LoVo (cell line): ENCODE data around the gene BOC.

Experiments used
- DNase-seq: peaks from one replicate; pipeline ENCODE4 v3.0.0-alpha.2; 2016; ENCODE audit warnings: low spot score

The BOC gene

DNA sequence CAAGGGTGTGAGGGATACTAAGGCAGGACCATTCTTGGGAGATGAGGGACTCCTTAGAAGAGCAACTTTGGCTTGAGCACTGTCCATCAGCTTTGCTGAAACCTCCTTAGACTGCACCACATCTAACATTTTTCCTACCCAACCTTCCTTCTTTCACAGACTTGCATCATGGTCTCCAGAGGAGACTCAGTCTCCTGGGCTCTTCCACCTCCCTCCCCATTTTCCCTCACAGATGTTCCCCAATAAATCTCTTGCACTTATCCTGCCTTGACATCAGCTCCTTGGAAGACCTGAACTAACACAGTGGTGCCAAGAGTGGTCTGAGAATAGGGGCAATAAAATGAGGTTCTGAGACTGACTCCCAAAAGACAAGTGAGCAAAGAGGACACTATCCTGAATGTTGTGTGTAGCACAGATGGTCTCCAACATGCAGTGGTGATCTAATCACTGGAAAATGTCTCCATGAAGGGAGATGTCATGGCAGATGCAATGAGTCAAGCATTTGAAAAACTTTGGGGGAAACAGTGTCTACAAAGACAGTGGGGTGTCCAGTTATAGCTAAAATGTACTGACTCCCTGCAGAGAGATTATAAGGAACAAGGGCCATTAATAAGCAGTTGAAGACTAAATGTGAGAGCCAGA is 26.0 kb upstream of the BOC start:
- no peak for DNase-seq

- no peak for DNase-seq
Measured at GRCh38 chr3:113186566-113186965, 24.8 kb upstream of the BOC start.

- DNase-seq, result no peak
Measured at GRCh38 chr3:113193288-113193687, 18.1 kb upstream of the BOC start.

GRCh38 chr3:113193719-113194118 is 17.6 kb upstream of the BOC start:
- DNase-seq, result no peak

GRCh38 chr3:113194823-113195401 is 16.4 kb upstream of the BOC start:
- no peak for DNase-seq

DNA sequence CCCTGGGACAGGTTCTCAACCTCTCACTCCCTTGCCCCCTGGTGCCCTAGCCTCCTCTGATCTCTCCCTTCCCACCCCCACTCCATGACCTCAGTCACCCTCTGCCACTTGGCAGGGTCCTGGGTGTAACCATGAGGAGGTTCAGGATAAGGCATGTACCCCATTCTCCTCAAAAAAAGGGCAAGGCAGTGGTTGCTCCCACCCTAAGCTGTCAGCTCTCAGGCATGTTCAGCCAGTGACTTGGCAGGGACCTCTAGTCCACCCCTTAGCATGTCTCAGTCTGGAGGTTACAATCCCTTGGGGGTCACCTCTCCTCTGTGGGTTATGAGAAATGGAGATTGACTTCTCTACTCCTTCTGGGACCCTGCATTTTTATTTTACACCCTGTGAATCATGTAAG is 11.0 kb upstream of the BOC start:
- no peak for DNase-seq

GRCh38 chr3:113200946-113201345 is 10.4 kb upstream of the BOC start:
- DNase-seq, result no peak

DNA sequence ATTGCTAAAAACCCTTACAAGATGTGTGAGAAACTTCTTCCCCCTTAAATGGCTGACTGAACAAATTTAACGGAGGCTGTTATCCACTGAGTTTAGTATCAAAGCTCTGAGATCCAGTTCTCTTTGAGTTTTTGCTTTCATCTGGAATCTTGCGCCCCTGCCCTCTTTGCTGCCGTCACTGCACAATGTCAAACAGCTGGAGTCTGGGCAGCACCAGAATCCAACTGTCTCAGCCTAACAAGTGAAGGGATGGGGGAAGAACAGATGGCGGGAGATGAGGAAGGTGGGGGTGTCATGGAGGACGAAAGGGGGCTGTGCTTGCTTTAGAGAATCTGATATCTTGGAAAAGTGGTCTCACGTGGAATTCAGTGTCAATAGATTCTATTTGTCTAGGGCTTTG is 7.0 kb upstream of the BOC start:
- DNase-seq, result no peak

DNA sequence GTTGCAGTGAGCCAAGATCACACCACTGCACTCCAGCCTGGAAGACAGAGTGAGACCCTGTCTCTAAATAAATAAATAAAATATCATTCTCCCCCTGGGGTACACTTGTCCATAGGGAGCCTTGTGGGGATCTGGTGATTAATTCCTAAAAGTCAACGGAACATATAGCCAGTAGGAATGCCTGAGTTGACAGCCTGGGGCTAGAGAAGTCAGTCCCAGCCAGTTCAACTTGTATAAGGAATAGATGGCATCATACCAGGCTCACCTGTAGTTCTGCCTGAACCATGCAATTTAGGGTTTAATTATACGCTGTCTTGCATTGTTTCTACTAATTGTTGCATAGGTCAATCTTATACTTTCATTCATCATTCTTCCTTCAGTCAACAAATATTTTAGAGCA is 5.9 kb upstream of the BOC start:
- no peak for DNase-seq

GRCh38 chr3:113210604-113211329 is 590 bp upstream of the BOC start:
- DNase-seq, result no peak

DNA sequence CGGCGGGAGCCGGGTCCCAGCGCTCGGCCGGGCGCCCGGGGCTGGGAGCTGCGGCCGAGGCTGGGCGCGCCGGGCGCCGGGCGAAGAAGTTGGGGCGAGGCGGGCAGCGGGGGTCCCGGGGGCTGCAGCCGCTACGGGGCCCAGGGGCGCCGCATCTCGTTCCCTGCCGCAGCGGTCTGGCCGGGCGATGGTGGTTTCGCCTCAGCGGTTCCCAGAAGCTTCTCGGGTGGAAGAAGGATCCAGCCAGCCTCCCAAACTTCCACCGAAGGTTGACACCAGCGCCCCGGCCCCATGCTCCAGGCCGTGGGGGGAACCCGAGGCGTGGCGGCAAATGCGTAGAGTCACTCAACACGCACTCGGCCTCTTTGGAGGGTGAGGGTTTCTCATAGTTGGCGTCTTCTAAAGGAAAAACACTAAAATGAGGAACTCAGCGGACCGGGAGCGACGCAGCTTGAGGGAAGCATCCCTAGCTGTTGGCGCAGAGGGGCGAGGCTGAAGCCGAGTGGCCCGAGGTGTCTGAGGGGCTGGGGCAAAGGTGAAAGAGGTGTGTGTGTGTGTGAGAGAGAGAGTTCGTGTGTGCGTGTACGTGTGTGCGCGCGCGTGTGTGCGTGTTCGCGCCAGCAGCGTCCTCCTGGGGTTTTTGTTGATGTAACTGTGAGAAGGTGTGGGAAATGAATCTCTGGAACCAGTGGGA is 940 bp downstream of the BOC start:
- no peak for DNase-seq

DNA sequence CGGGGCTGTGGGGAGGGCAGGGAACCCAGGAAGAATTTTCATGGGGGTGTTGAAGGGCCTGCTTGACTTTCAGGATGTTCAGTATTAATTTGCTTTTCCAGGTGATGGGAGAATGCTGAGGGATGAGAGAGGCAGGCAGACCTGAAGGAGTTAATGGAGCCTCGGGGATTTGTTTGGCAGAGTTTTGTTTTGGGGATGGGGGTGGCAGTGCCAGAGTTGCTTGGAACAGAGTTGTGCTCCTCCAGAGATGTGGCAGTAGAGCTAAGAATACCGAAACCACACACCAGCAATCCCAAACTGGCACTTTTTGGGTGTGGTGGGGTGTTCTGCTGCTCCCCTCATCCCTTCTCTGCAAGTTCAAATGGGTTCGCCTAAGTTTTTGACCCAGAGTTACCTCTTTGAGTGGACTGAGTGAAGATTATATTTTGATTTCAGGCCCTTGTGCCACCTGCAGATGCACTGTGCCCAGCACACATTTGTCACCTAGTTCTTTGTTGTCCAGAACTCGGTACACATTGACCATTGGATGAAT is 1.6 kb downstream of the BOC start:
- DNase-seq, result no peak

- DNase-seq, result no peak
Measured at GRCh38 chr3:113213896-113214587, 2.7 kb downstream of the BOC start.

DNA sequence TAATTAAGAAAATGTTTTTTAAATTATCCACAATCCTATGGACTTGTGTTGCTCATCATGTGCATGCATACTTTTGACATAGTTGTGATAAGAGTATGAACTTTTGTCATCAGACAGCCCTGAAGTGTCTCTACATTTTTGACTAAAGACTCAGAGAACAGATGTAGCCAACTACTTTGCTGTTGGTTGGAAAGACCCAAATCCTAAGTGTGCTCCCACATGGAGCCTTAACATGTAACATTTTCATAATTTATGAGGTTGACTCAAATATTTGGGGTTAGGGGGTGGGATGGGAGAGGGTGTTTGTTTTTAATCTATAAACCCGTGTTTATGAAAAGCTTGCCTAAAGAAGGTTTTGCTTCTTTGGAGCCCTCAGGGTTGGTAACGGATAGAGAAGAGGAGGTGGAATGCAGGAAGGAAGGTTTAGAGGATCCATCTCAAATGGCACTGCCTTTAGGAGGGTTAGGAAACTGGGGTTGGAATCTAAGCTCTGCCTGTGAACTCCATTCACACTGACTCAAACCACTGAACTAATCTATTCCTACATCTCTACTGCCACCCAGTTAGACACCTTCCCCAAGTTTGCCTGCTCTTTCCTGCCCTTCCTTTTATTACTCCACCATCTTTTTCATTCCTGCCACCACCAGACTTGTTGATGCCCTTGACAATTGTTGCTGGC is 3.7 kb downstream of the BOC start:
- DNase-seq, result no peak

GRCh38 chr3:113216393-113216792 is 5.0 kb downstream of the BOC start:
- DNase-seq, result no peak

GRCh38 chr3:113218011-113218680 is 6.8 kb downstream of the BOC start:
- DNase-seq, result no peak

DNA sequence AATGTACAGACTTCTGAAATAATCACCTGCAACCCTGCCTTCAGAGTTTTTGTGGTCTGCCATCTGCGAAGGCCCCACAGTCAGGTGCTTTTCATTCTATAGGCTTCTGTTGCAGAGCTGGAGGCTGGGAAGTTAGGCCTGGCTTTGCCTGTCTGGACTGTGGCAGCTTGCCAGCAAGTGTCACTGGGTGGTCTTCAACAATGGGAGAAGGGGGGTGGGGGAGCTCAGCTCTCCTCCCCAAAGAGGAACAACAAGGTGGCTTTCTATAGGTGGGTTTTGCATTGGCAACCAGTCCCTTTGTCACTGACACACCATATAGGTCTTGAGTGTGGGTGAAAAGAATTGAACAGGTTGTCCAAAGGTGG is 7.3 kb downstream of the BOC start:
- DNase-seq, result no peak

- DNase-seq, result no peak
Measured at GRCh38 chr3:113219605-113220300, 8.4 kb downstream of the BOC start.

GRCh38 chr3:113220721-113221120 is 9.4 kb downstream of the BOC start:
- no peak for DNase-seq

DNA sequence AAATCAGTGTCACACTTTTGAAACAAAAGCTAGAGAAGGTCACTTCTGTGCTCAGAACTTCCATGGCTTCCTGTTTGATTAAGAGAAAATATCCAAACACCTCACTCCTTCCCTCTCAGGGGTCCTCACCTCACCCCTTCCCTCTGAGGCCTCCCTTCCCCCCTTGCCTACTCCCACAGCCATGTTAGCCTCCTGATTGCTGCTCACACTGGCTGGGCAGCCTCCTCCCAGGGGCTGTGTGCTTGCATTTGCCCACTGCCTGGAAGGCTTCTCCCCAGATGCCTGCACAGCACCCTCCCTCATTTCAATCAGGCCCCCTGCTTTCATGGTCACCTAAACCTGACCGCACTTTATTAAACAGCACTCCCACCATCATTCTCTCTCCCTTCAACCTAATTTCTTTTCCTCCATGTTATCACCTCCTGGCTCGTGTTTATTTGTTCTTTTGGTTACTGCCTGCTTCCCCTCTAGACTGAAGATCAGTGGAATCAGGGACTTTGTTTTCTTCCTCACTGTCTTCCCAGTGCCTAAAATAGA is 10.4 kb downstream of the BOC start:
- no peak for DNase-seq
